Stimulated activated CD4-positive, alpha-beta T cell treated with anti-CD3 and anti-CD28 coated beads, Interleukin-15, amount 100 ng/mL, for 48 hours (primary cell): Measurements from ENCODE around the gene PHF11.
"Not testable (repeated sequence)": the region's sequence is repeated elsewhere in the genome, so short reads cannot be mapped to it uniquely, and the experiment has no call there.

Source experiments
- DNase-seq, 2 donors: peaks; one replicate each; pipeline ENCODE4 v3.0.0-alpha.2; 2020; ENCODE audit warnings: low read depth in 2 of 2

Gene PHF11

GRCh38 chr13:49546561-49546960 lies 50.8 kb downstream of the PHF11 start:
- DNase-seq = no peak

- DNase-seq = no peak
These were observed 53.5 kb downstream of the PHF11 start for GRCh38 chr13:49549289-49549688.

- no peak for DNase-seq
These were observed 55.3 kb downstream of the PHF11 start for GRCh38 chr13:49550942-49551644.

- DNase-seq = no peak
These were observed 58.1 kb downstream of the PHF11 start for GRCh38 chr13:49553888-49554287.

GRCh38 chr13:49554387-49554786 lies 58.6 kb downstream of the PHF11 start:
- no peak for DNase-seq

GRCh38 chr13:49559006-49559405 lies 63.3 kb downstream of the PHF11 start:
- no peak for DNase-seq

GRCh38 chr13:49560270-49561061 lies 64.7 kb downstream of the PHF11 start:
- no peak for DNase-seq

GRCh38 chr13:49561062-49561410 lies 65.3 kb downstream of the PHF11 start:
- DNase-seq = no peak

GRCh38 chr13:49563516-49563915 lies 67.8 kb downstream of the PHF11 start:
- DNase-seq = no peak

- not testable (repeated sequence) for DNase-seq
These were observed 69.7 kb downstream of the PHF11 start for GRCh38 chr13:49565461-49565860.

- no peak for DNase-seq
These were observed 70.7 kb downstream of the PHF11 start for GRCh38 chr13:49566461-49566860.

GRCh38 chr13:49567491-49567890 lies 71.7 kb downstream of the PHF11 start:
- no peak for DNase-seq

- no peak for DNase-seq
These were observed 74.4 kb downstream of the PHF11 start for GRCh38 chr13:49569993-49570689.

- no peak for DNase-seq
These were observed 75.8 kb downstream of the PHF11 start for GRCh38 chr13:49571299-49572240.
